ENCODE measurements around the gene HPS1. TPM values are rescaled to one million over a fixed set of nuclear protein-coding genes. Genes with fewer than 3 reads are reported as not detected.

HPS1 gene
- total RNA-seq, result 63.3 TPM

- DNase-seq (ENCODE audit: low spot score), result peak; percentile 82
Observed at GRCh38 chr10:98446661-98447221, at the start of gene HPS1. Gene HPS1, minus strand, starts transcription at chr10:98446935. Its CDS starts 3,695 bp downstream, at chr10:98443240.

- DNase-seq (ENCODE audit: low spot score), result no peak
Observed at GRCh38 chr10:98492763-98493162, 46.0 kb upstream of the HPS1 start.

- no peak for DNase-seq (ENCODE audit: low spot score)
Observed at GRCh38 chr10:98489561-98490481, 43.1 kb upstream of the HPS1 start.

GRCh38 chr10:98488669-98489430, 42.1 kb upstream of the HPS1 start:
- no peak for DNase-seq (ENCODE audit: low spot score)

GRCh38 chr10:98487649-98488048, 40.9 kb upstream of the HPS1 start:
- no peak for DNase-seq (ENCODE audit: low spot score)

- DNase-seq (ENCODE audit: low spot score), result no peak
Observed at GRCh38 chr10:98486421-98486820, 39.7 kb upstream of the HPS1 start.

GRCh38 chr10:98485959-98486358, 39.2 kb upstream of the HPS1 start:
- DNase-seq (ENCODE audit: low spot score), result no peak

GRCh38 chr10:98483658-98484057, 36.9 kb upstream of the HPS1 start:
- no peak for DNase-seq (ENCODE audit: low spot score)

- DNase-seq (ENCODE audit: low spot score), result no peak
Observed at GRCh38 chr10:98482096-98482495, 35.4 kb upstream of the HPS1 start.

- no peak for DNase-seq (ENCODE audit: low spot score)
Observed at GRCh38 chr10:98481404-98481945, 34.7 kb upstream of the HPS1 start.

GRCh38 chr10:98478430-98479222, 31.9 kb upstream of the HPS1 start:
- no peak for DNase-seq (ENCODE audit: low spot score)

GRCh38 chr10:98477861-98478260, 31.1 kb upstream of the HPS1 start:
- no peak for DNase-seq (ENCODE audit: low spot score)

GRCh38 chr10:98474628-98475027, 27.9 kb upstream of the HPS1 start:
- no peak for DNase-seq (ENCODE audit: low spot score)

GRCh38 chr10:98472196-98472595, 25.5 kb upstream of the HPS1 start:
- DNase-seq (ENCODE audit: low spot score), result no peak

GRCh38 chr10:98470850-98471249, 24.1 kb upstream of the HPS1 start:
- no peak for DNase-seq (ENCODE audit: low spot score)

GRCh38 chr10:98469001-98469931, 22.5 kb upstream of the HPS1 start:
- DNase-seq (ENCODE audit: low spot score), result no peak

GRCh38 chr10:98467506-98468318, 21.0 kb upstream of the HPS1 start:
- peak; percentile 83 for DNase-seq (ENCODE audit: low spot score)

GRCh38 chr10:98466861-98467505, 20.2 kb upstream of the HPS1 start:
- DNase-seq (ENCODE audit: low spot score), result no peak

- no peak for DNase-seq (ENCODE audit: low spot score)
Observed at GRCh38 chr10:98465866-98466265, 19.1 kb upstream of the HPS1 start.
